DOHH2 (cell line): ENCODE results near the gene GJB2.

Source experiments
- H3F3A ChIP-seq: fragments of 200-600 bp; sonication (generic), shearing (Covaris generic); 2 replicates; pipeline ENCODE4 v1.6.0; 2016; ENCODE audit warnings: antibody characterized with exemption, mild to moderate bottlenecking; ENCODE audit not compliant: control insufficient read depth, insufficient read depth
- H3K27ac ChIP-seq: fragments of 200-600 bp; sonication (generic); 2 replicates; pipeline ENCODE4 v1.5.1; 2014; ENCODE audit warnings: low read depth, mild to moderate bottlenecking, low read length, moderate library complexity
- H3K27me3 ChIP-seq: fragments of 200-600 bp; sonication (generic); 2 replicates; pipeline ENCODE4 v1.6.1; 2014; ENCODE audit warnings: mild to moderate bottlenecking, low read length, mixed read lengths; ENCODE audit not compliant: control insufficient read depth
- H3K36me3 ChIP-seq: fragments of 200-600 bp; sonication (generic); 2 replicates; pipeline ENCODE4 v1.6.1; 2014; ENCODE audit warnings: mild to moderate bottlenecking, low read length, moderate library complexity, mixed read lengths; ENCODE audit not compliant: control insufficient read depth
- H3K4me1 ChIP-seq: fragments of 200-600 bp; sonication (generic); 2 replicates; pipeline ENCODE4 v1.6.1; 2014; ENCODE audit warnings: mild to moderate bottlenecking, low read length, mixed read lengths; ENCODE audit not compliant: control insufficient read depth
- H3K4me2 ChIP-seq: fragments of 200-600 bp; sonication (generic); 2 replicates; pipeline ENCODE4 v1.6.0; 2014; ENCODE audit warnings: mild to moderate bottlenecking, low read length, moderate library complexity
- H3K4me3 ChIP-seq: fragments of 200-600 bp; sonication (generic); 2 replicates; pipeline ENCODE4 v1.5.1; 2014; ENCODE audit warnings: mild to moderate bottlenecking, low read length, mixed read lengths
- H3K79me2 ChIP-seq: fragments of 200-600 bp; sonication (generic); 2 replicates; pipeline ENCODE4 v1.6.1; 2014; ENCODE audit warnings: mild to moderate bottlenecking, low read length, mixed read lengths; ENCODE audit not compliant: control insufficient read depth
- H3K9me2 ChIP-seq: fragments of 200-600 bp; sonication (generic); replicated peaks from 2 replicates; pipeline ENCODE4 v1.6.1; 2014; ENCODE audit warnings: mild to moderate bottlenecking, low read length, mixed read lengths; ENCODE audit not compliant: control insufficient read depth
- H3K9me3 ChIP-seq: fragments of 200-600 bp; sonication (generic); 2 replicates; pipeline ENCODE4 v1.6.1; 2014; ENCODE audit warnings: antibody characterized with exemption, low read length, mixed read lengths; ENCODE audit not compliant: control insufficient read depth, insufficient read depth
- H4K20me1 ChIP-seq: fragments of 200-600 bp; sonication (generic); 2 replicates; pipeline ENCODE4 v1.6.0; 2014; ENCODE audit warnings: low read depth, mild to moderate bottlenecking, antibody characterized with exemption, low read length, moderate library complexity; ENCODE audit not compliant: control insufficient read depth, insufficient read depth
- EZH2phosphoT487 ChIP-seq: fragments of 200-600 bp; sonication (generic); IDR thresholded peaks from 2 replicates; pipeline ENCODE4 v1.6.1; 2017; ENCODE audit warnings: borderline replicate concordance, mild to moderate bottlenecking, antibody characterized with exemption, low read length, moderate library complexity, mixed read lengths
- TF ChIP-seq, protein P1 (sequence below): fragments of 200-600 bp; sonication (generic); IDR thresholded peaks from one replicate; pipeline ENCODE4 v1.5.1; 2014; ENCODE audit warnings: antibody characterized with exemption, mild to moderate bottlenecking, low read depth, low read length; ENCODE audit not compliant: poor library complexity, severe bottlenecking

The GJB2 gene

DNA sequence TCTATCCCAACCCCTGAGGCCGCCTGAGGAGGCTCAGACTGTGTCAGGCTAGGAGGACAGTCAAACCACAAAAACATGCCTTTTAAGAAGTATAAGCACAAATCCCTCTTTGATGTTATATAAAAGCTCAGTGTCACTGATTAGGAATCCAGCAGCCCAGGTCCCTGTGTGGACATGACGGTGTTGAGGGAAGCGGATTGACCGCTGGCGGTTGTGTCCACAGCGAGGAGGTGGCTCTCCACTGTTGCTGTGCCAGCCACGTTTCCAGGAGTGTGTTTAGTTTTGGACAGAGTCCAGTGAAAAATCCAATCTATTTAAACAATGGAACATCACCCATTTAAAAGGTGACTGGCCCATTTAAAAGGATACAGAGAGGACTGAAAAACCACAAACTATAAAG lies 24.3 kb downstream of the GJB2 start:
- peaks cover 12% of the 10 kb centered on the region for H3K27me3 ChIP-seq
- H3F3A ChIP-seq, result no peaks in the 10 kb centered on the region
- H4K20me1 ChIP-seq, result no peaks in the 10 kb centered on the region
- H3K4me2 ChIP-seq, result no peak overlapping the region
- H3K4me3 ChIP-seq, result no peak overlapping the region
- no peak overlapping the region for H3K27ac ChIP-seq
- no peaks in the 10 kb centered on the region for H3K36me3 ChIP-seq
- peaks cover 7% of the 10 kb centered on the region; the same call in 1 of the 2 replicates for H3K4me1 ChIP-seq
- no peaks in the 10 kb centered on the region for H3K9me3 ChIP-seq
- no peaks in the 10 kb centered on the region for H3K79me2 ChIP-seq
- H3K9me2 ChIP-seq, result no peaks in the 10 kb centered on the region
- TF ChIP-seq, protein P1, sequence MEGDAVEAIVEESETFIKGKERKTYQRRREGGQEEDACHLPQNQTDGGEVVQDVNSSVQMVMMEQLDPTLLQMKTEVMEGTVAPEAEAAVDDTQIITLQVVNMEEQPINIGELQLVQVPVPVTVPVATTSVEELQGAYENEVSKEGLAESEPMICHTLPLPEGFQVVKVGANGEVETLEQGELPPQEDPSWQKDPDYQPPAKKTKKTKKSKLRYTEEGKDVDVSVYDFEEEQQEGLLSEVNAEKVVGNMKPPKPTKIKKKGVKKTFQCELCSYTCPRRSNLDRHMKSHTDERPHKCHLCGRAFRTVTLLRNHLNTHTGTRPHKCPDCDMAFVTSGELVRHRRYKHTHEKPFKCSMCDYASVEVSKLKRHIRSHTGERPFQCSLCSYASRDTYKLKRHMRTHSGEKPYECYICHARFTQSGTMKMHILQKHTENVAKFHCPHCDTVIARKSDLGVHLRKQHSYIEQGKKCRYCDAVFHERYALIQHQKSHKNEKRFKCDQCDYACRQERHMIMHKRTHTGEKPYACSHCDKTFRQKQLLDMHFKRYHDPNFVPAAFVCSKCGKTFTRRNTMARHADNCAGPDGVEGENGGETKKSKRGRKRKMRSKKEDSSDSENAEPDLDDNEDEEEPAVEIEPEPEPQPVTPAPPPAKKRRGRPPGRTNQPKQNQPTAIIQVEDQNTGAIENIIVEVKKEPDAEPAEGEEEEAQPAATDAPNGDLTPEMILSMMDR, result no peak
- TF ChIP-seq EZH2phosphoT487, result no peak

DNA sequence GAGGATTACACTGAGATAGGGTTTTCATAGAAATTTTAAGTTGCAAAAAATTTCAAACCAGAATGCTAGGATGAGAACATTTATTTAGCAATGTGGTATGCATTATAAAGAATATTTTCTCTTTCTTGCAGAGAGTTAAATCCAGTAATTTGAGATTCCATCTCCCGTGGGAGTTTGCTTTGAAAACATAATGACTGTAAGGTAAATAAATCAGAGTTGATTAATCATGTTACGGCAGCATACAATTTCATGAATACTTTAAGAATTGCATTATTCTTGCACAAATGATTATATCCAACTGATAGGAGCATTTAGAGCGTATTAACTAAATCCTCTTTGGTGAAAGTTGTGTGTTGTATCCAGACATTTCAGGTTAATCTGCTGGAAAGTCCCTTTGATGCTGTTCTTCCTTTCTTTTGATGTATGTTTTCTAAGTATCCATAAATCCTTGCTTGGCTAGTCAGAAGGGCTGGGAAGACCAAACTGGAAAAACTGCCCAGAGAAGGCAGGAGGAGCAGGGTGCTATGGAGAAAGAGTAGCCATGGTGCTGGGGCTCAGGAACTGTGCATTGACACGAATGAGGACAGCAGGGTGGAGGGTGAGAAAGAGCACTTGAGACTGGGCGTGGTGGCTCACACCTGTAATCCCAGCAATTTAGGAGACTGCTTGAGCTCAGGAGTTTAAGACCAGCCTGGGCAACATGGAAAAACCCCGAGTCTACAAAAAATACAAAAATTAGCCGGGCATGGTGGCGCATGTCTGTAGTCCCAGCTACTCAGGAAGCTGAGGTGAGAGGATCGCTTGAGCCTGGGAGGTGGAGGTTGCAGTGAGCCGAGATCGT lies 27.1 kb downstream of the GJB2 start:
- H3K9me3 ChIP-seq, result no peaks in the 10 kb centered on the region
- no peaks in the 10 kb centered on the region for H3K79me2 ChIP-seq
- H3K36me3 ChIP-seq, result no peaks in the 10 kb centered on the region
- H3F3A ChIP-seq, result no peaks in the 10 kb centered on the region
- no peaks in the 10 kb centered on the region for H3K9me2 ChIP-seq
- H3K27me3 ChIP-seq, result peaks cover 33% of the 10 kb centered on the region
- no peak overlapping the region for H3K4me3 ChIP-seq
- TF ChIP-seq EZH2phosphoT487, result no peak
- TF ChIP-seq, protein P1, result no peak
- no peak overlapping the region for H3K4me2 ChIP-seq
- H3K27ac ChIP-seq, result no peak overlapping the region
- H4K20me1 ChIP-seq, result peaks cover 4% of the 10 kb centered on the region; the same call in 1 of the 2 replicates
- peaks cover 15% of the 10 kb centered on the region for H3K4me1 ChIP-seq

DNA sequence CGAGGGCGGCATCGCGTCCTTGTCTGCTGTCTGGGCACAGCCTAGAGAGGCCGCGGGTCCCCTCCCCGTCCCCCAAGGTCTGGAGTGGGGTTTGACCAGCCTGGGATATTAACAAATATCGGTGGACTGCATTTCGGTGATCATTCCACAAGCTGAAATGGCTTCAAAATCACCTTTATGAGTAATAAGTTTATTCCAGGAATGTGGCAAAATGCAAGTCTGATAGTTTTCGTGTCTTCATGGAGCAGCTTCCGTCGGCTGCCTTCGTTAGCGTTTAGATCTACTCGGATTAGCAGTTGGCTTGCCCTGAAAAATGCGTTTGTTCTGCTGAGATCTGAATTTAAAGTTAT lies 30.8 kb downstream of the GJB2 start:
- H3F3A ChIP-seq, result 0 out of 2 replicates have a peak, but pooled peaks cover 3% of the 10 kb centered on the region
- no peaks in the 10 kb centered on the region for H3K9me2 ChIP-seq
- H3K79me2 ChIP-seq, result no peaks in the 10 kb centered on the region
- no peak overlapping the region for H3K27ac ChIP-seq
- peaks cover 12% of the 10 kb centered on the region for H3K4me1 ChIP-seq
- no peaks in the 10 kb centered on the region for H3K9me3 ChIP-seq
- H3K36me3 ChIP-seq, result no peaks in the 10 kb centered on the region
- H3K27me3 ChIP-seq, result peaks cover 55% of the 10 kb centered on the region
- H4K20me1 ChIP-seq, result peaks cover 4% of the 10 kb centered on the region; the same call in 1 of the 2 replicates
- H3K4me3 ChIP-seq, result peak overlapping the region; percentile 49
- no peak for TF ChIP-seq EZH2phosphoT487
- TF ChIP-seq, protein P1, result no peak
- H3K4me2 ChIP-seq, result peak overlapping the region; percentile 59
